HEK293 (cell line): Measurements from ENCODE around the gene RPRD1B.

Experiments used
- CTCF ChIA-PET: fragments of 350-600 bp; formaldehyde crosslinking; extraction: SDS; loops from one replicate; lab custom pipeline; 2021; ENCODE audit warnings: antibody characterized with exemption; lab: Yijun Ruan, JAX
- POLR2A ChIA-PET: fragments of 300-600 bp; formaldehyde crosslinking; extraction: SDS; loops from one replicate; lab custom pipeline; 2020; ENCODE audit warnings: antibody characterized with exemption, inconsistent platforms; lab: Yijun Ruan, JAX
- H3K27ac ChIP-seq: fragments of 200-500 bp; sonication (Bioruptor generic); 2 replicates; pipeline ENCODE4 v1.5.1; 2014; ENCODE audit warnings: low read depth, low read length, control low read depth, inconsistent platforms; ENCODE audit errors: extremely low read depth
- H3K36me3 ChIP-seq, 2 experiments: fragments of 200-500 bp in 1 of 2; sonication (Bioruptor generic) in 1 of 2; 1 replicate in 1 of 2; 2 replicates in 1 of 2; pipeline ENCODE4 v1.5.1; 2014 to 2017; ENCODE audit warnings: inconsistent platforms in 2 of 2, low read length in 2 of 2; ENCODE audit not compliant: control insufficient read depth in 2 of 2, insufficient read depth in 1 of 2
- H3K4me1 ChIP-seq: fragments of 200-500 bp; sonication (Bioruptor generic); 2 replicates; pipeline ENCODE4 v1.5.1; 2014; ENCODE audit warnings: mild to moderate bottlenecking, low read length, inconsistent platforms; ENCODE audit not compliant: control insufficient read depth, insufficient read depth
- H3K4me3 ChIP-seq: 2 replicates; pipeline ENCODE4 v1.5.1; 2011; ENCODE audit warnings: low read depth, mild to moderate bottlenecking, control low read depth, low read length, moderate library complexity
- H3K9me3 ChIP-seq: fragments of 200-500 bp; sonication (Bioruptor generic); 2 replicates; pipeline ENCODE4 v1.5.1; 2014; ENCODE audit warnings: low read depth, low read length, inconsistent platforms; ENCODE audit not compliant: control insufficient read depth, insufficient read depth
- MYNN ChIP-seq: fragments of 450-650 bp; formaldehyde crosslinking; IDR thresholded peaks from 2 replicates; pipeline ENCODE4 v1.5.1; 2016; ENCODE audit warnings: missing biosample characterization, missing genetic modification characterization, borderline replicate concordance
- TCF7L2 ChIP-seq: IDR thresholded peaks from 2 replicates; pipeline ENCODE4 v1.6.1; 2011; ENCODE audit warnings: low read depth, mild to moderate bottlenecking, inconsistent platforms, low read length, moderate library complexity, borderline replicate concordance
- TSHZ1 ChIP-seq: fragments of 450-650 bp; formaldehyde crosslinking; IDR thresholded peaks from 2 replicates; pipeline ENCODE4 v1.5.1; 2016; ENCODE audit warnings: missing biosample characterization, missing genetic modification characterization, borderline replicate concordance
- WT1 ChIP-seq: fragments of 450-650 bp; formaldehyde crosslinking; IDR thresholded peaks from 2 replicates; pipeline ENCODE4 v1.5.1; 2016; ENCODE audit warnings: missing biosample characterization, missing genetic modification characterization
- YY2 ChIP-seq: fragments of 450-650 bp; formaldehyde crosslinking; IDR thresholded peaks from 2 replicates; pipeline ENCODE4 v1.5.1; 2016; ENCODE audit warnings: missing biosample characterization, missing genetic modification characterization
- ZNF18 ChIP-seq: fragments of 450-650 bp; formaldehyde crosslinking; IDR thresholded peaks from 2 replicates; pipeline ENCODE4 v1.5.1; 2016; ENCODE audit warnings: missing biosample characterization, missing genetic modification characterization
- ZNF2 ChIP-seq: fragments of 450-650 bp; formaldehyde crosslinking; IDR thresholded peaks from 2 replicates; pipeline ENCODE4 v1.5.1; 2016; ENCODE audit warnings: missing biosample characterization, missing genetic modification characterization
- ZNF223 ChIP-seq: fragments of 450-650 bp; formaldehyde crosslinking; IDR thresholded peaks from 2 replicates; pipeline ENCODE4 v1.5.1; 2016; ENCODE audit warnings: missing biosample characterization, missing genetic modification characterization
- ZNF24 ChIP-seq: fragments of 450-650 bp; formaldehyde crosslinking; IDR thresholded peaks from 2 replicates; pipeline ENCODE4 v1.5.1; 2016; ENCODE audit warnings: missing biosample characterization, missing genetic modification characterization
- ZNF280D ChIP-seq: fragments of 450-650 bp; formaldehyde crosslinking; IDR thresholded peaks from 2 replicates; pipeline ENCODE4 v1.5.1; 2016; ENCODE audit warnings: missing biosample characterization, missing genetic modification characterization
- ZNF324 ChIP-seq: fragments of 450-650 bp; formaldehyde crosslinking; IDR thresholded peaks from 2 replicates; pipeline ENCODE4 v1.5.1; 2016; ENCODE audit warnings: missing biosample characterization, missing genetic modification characterization
- ZNF350 ChIP-seq: fragments of 450-650 bp; formaldehyde crosslinking; IDR thresholded peaks from 2 replicates; pipeline ENCODE4 v1.5.0; 2017; ENCODE audit warnings: missing biosample characterization, mild to moderate bottlenecking, missing genetic modification characterization
- ZNF449 ChIP-seq: fragments of 450-650 bp; formaldehyde crosslinking; IDR thresholded peaks from 2 replicates; pipeline ENCODE4 v1.5.1; 2017; ENCODE audit warnings: missing biosample characterization, mild to moderate bottlenecking, missing genetic modification characterization, moderate library complexity
- ZNF48 ChIP-seq: fragments of 450-650 bp; formaldehyde crosslinking; IDR thresholded peaks from 2 replicates; pipeline ENCODE4 v1.5.1; 2016; ENCODE audit warnings: missing biosample characterization, missing genetic modification characterization
- ZNF513 ChIP-seq: fragments of 450-650 bp; IDR thresholded peaks from 2 replicates; pipeline ENCODE4 v1.5.1; 2018; ENCODE audit warnings: missing biosample characterization, missing genetic modification characterization
- ZNF626 ChIP-seq: fragments of 450-650 bp; sonication (Bioruptor Pico); formaldehyde crosslinking; IDR thresholded peaks from 2 replicates; pipeline ENCODE4 v1.5.1; 2018; ENCODE audit warnings: missing biosample characterization, missing genetic modification characterization, inconsistent platforms
- ZNF692 ChIP-seq: fragments of 450-650 bp; formaldehyde crosslinking; IDR thresholded peaks from 2 replicates; pipeline ENCODE4 v1.5.1; 2016; ENCODE audit warnings: missing biosample characterization, missing genetic modification characterization
- ZNF830 ChIP-seq: fragments of 450-650 bp; IDR thresholded peaks from 2 replicates; pipeline ENCODE4 v1.5.0; 2018; ENCODE audit warnings: missing biosample characterization, missing genetic modification characterization, low read depth, mild to moderate bottlenecking, moderate library complexity

The RPRD1B gene

GRCh38 chr20:38021087-38021772 is 12.3 kb upstream of the RPRD1B start:
- H3K36me3 ChIP-seq: peaks cover 6 to 39% of the 10 kb centered on the region in 2 experiments; a peak in 2 of 3 replicates
- no peak overlapping the region for H3K27ac ChIP-seq
- TF ChIP-seq ZNF350 (tag by site-specific recombination) (no peak), ZNF626 (tag by site-specific recombination) (no peak), YY2 (tag by site-specific recombination) (no peak), ZNF324 (tag by site-specific recombination) (no peak), ZNF692 (tag by site-specific recombination) (no peak), ZNF18 (tag by site-specific recombination) (no peak), ZNF449 (tag by site-specific recombination) (no peak), MYNN (tag by site-specific recombination) (no peak), ZNF830 (tag by site-specific recombination) (no peak), WT1 (tag by site-specific recombination) (no peak), TCF7L2 (no peak), TSHZ1 (tag by site-specific recombination) (no peak), ZNF280D (tag by site-specific recombination) (no peak), ZNF223 (tag by site-specific recombination) (no peak), ZNF513 (tag by site-specific recombination) (no peak), ZNF48 (tag by site-specific recombination) (no peak), ZNF2 (tag by site-specific recombination) (no peak), ZNF24 (tag by site-specific recombination) (no peak)
- H3K4me3 ChIP-seq: no peak overlapping the region
- ChIA-PET CTCF (interaction anchor here (0.6 to 1.3 kb wide), 5 partner anchors 13 to 223 kb away, joined by 3 to 5 read pairs (median 3); no protein-coding TSS in a partner anchor), POLR2A (interaction anchor here (1.0 kb wide), 1 partner anchor 12 kb away, joined by 3 read pairs; the partner anchor contains the start of genes RPRD1B and TTI1)
- no peaks in the 10 kb centered on the region for H3K9me3 ChIP-seq
- peaks cover 12% of the 10 kb centered on the region; the same call in 1 of the 2 replicates for H3K4me1 ChIP-seq
